GM19438 (cell line): Measurements from ENCODE around the gene SPHK1.
"Not testable (repeated sequence)": the region's sequence is repeated elsewhere in the genome, so short reads cannot be mapped to it uniquely, and the experiment has no call there.

ENCODE experiments used
- ATAC-seq: cut with Tn5 transposase; IDR thresholded peaks from one replicate; pipeline ENCODE4 v1.9.1; 2021; ENCODE audit warnings: low read depth; ENCODE audit not compliant: unreplicated experiment

The SPHK1 gene, protein sequence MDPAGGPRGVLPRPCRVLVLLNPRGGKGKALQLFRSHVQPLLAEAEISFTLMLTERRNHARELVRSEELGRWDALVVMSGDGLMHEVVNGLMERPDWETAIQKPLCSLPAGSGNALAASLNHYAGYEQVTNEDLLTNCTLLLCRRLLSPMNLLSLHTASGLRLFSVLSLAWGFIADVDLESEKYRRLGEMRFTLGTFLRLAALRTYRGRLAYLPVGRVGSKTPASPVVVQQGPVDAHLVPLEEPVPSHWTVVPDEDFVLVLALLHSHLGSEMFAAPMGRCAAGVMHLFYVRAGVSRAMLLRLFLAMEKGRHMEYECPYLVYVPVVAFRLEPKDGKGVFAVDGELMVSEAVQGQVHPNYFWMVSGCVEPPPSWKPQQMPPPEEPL

DNA sequence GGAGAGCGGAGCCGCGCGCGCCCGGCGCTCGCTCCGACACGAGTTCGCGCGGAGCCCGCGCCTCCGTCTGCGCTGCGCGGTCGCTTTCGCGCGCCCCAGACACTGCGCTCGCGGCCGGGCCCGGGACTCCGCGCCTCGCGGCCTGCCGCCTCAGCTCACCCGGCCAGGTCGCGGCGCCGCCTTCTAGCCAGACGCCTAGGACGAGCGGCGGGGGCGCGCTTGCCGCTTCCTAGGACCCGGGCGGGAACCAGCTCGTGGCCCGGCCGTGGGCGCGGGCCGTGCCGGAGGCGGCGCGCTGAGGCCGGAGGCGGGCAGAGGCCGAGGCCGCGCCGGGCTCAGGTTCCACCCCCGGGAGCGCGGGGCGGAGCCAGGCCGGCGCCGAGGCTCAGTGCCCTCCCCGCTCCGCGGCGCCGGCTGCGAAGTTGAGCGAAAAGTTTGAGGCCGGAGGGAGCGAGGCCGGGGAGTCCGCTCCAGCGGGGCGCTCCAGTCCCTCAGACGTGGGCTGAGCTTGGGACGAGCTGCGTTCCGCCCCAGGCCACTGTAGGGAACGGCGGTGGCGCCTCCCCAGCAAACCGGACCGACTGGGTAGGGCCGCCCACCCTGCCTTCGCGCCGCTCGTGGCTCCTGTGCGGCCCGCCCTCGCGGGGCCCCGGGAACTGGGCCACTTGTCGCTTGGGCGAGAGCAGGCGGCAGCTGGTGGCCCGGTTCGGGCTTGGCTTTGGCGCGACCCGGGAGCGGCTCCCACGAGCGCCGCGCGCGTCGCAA is at the start of gene SPHK1:
SPHK1 (plus strand) TSS at position 388 of the 765 bp plus-strand sequence. CDS start 1,036 bp downstream, outside the sequence.
- peak; percentile 45 for ATAC-seq

DNA sequence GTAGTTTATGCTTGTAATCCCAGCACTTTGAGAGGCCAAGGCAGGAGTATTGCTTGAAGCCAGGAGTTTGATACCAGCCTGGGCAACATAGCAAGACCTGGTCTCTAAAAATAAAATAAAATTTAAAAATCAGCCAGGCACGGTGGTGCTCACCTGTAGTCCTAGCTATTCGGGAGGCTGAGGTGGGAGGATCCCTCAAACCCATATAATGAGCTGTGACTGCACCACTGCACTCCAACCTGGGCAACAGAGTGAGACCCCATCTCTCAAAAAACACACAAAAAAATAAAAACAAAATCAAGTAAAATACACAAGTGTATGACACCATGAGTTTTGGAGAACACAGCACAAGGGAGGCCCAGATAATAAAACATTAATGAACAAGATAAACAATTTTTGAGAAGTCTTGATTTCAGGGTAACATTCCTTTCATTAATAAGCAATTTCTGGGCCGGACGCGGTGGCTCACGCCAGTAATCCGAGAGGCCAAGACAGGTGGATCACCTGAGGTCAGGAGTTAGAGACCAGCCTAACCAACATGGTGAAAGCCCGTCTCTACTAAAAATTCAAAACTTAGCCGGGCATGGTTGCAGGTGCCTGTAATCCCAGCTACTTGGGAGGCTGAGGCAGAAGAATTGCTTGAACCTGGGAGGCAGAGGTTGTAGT is 48.6 kb upstream of the SPHK1 start:
- no peak for ATAC-seq

GRCh38 chr17:76336756-76337412 is 47.5 kb upstream of the SPHK1 start:
- no peak for ATAC-seq

GRCh38 chr17:76337413-76337777 is 47.0 kb upstream of the SPHK1 start:
- no peak for ATAC-seq

DNA sequence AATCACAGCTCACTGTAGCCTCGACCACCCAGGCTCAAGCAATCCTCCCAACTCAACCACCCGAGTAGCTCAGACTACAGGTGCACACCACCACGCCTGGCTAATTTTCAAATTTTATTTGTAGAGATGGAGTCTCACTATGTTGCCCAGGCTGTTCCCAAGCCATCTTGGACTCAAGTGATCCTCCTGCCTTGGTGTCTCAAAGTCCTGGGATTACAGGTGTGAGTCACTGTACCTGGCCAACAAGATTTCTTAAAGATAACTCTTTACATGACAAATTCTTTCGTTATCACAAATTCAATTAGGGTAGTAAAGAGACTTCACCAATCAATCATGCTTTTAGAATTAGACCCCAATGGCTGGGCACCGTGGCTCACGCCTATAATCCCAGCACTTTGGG is 43.1 kb upstream of the SPHK1 start:
- no peak for ATAC-seq

GRCh38 chr17:76343106-76343505 is 41.3 kb upstream of the SPHK1 start:
- ATAC-seq, result no peak

DNA sequence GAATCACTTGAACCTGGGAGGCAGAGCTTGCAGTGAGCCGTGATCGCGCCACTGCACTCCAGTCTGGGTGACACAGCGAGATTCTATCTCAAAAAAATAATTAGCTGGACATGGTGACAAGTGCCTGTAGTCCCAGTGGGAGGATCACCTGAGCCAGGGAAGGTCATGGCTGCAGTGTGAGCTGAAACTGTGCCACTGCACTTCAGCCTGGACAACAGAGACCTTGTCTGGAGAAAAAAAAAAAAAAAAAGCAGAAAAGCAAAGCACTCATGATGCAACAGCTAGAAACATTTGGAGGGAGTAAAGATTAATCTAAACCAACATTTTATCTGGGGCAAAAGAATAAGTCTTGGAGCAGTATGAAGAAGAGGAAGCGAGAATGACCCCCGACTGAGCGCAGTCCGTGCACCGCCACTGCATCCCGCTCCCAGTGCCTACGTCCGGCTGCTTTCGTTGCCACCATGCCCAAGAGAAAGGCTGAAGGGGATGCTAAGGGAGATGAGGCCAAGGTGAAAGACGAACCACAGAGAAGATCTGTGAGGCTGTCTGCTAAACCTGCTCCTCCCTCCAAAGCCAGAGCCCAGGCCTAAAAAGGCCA is 38.9 kb upstream of the SPHK1 start:
- no peak for ATAC-seq

DNA sequence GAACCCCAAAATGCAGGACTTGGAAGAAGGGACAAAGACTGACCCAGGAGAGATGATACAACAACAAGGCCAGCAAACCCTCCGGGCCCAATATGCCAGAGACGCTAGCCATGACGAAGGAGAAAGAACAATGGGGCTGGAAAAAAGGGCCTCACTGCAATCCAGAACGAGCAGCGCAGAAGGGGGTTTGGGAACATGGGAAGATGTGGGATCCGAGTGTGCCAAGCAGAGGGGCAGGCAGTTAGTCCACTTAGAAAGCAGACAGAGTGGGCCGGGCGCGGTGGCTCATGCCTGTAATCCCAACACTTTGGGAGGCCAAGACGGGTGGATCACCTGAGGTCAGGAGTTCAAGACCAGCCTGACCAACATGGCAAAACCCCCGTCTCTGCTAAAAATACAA is 37.5 kb upstream of the SPHK1 start:
- ATAC-seq, result not testable (repeated sequence)

- no peak for ATAC-seq
Observed at GRCh38 chr17:76350463-76350862, 33.9 kb upstream of the SPHK1 start.

DNA sequence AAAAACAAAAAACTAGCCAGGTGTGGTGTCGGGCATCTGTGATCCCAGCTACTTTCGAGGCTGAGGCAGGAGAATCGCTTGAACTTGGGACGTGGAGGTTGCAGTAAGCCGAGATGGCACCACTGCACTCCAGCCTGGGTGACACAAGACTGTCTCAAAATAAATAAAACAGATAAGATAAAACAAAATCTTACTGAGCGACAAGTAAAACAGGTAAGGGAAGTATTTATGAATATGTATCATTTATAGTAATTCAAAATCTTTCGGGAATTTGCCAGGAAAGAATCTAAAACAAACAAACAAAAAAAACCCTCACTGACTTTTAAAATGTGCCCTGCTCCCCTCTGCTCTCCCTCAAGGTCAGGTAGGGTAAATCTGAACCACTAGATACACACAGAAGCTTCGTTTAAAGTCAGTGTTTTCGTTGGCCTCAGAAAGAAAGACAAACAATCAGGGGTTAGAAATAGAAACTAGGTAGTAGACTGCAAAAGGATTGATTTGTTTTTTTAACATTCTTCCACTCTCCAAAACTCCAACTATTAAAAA is 32.8 kb upstream of the SPHK1 start:
- no peak for ATAC-seq

GRCh38 chr17:76353004-76353598 is 31.3 kb upstream of the SPHK1 start:
- peak; percentile 20 for ATAC-seq

- peak; percentile 83 for ATAC-seq
Observed at GRCh38 chr17:76353599-76354316, 30.7 kb upstream of the SPHK1 start, which contains the start of gene PRPSAP1. PRPSAP1 (minus strand) TSS chr17:76353916; CDS start chr17:76353703, 213 bp downstream.

DNA sequence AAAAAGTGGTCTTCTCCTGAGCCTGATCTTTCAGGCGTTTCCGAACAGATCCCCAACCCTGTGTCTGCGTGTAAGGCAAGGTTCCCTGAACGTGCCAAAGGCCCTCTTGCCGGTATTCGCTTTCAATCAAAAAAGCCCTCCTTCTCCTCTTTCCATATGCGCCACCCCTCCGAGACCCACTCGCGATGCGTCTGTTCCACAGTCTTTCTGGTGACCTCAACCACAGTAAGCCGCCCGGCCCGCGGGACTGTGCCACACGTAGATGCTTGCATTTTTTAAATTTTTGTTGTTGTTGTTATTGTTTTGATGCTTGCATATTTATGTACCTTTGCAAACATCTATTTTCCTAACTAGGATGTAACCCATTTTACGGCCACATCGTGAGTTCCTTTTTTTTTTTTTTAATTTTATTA is 30.1 kb upstream of the SPHK1 start:
- ATAC-seq, result no peak

DNA sequence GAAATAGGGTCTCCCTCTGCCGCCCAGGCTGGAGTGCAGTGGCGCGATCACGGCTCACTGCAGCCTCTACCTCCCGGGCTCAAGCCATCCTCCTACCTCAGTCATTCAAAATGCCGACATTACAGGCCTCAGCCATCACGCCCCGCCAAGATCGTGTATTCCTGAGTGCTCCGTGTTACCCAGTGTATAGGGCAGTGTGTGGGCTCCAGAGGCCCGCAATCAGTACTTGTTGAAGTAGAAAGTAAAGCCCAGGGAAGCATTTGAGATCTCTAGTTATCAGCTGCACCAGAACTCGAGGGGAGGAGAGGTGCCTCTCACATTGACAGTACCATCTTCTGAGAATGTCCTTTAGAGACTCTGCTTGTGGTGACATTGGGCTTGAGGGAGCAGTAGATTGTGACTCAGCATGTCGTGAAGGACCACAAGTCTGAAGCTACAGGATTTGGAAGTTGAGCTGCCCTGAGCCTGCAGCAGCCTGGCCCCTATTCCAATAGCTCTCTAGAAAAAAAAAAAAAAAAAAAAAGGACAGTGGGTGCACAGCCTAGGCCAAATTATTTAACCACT is 29.6 kb upstream of the SPHK1 start:
- ATAC-seq, result no peak

DNA sequence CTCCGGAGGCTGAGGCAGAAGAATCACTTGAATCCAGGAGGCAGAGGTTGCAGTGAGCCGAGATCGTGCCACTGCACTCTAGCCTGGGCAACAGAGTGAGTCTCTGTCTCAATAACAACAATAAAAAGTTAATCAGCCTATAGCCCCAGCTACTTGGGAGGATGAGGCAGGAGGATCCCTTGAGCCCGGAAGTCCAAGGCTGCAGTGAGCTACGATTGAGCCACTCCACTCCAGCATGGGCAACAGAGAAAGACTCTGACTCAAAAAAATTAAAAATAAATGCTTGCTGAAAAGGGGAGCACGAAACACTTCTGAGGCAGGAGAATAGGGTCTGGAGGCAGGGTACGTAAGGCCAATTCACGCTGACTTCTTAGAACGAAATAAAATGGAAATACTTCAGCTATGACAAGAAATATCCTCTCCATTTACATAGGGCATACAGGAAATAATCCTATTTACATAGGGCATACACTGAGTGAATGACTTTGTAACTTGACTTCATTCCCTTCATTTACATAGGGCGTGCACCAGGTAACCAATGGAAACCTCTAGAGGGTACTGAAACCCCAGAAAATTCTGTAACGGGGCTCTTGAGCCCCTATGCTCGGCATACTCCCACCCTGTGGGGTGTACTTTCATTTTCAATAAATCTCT is 27.5 kb upstream of the SPHK1 start:
- no peak for ATAC-seq

GRCh38 chr17:76357597-76358158 is 26.7 kb upstream of the SPHK1 start:
- no peak for ATAC-seq

DNA sequence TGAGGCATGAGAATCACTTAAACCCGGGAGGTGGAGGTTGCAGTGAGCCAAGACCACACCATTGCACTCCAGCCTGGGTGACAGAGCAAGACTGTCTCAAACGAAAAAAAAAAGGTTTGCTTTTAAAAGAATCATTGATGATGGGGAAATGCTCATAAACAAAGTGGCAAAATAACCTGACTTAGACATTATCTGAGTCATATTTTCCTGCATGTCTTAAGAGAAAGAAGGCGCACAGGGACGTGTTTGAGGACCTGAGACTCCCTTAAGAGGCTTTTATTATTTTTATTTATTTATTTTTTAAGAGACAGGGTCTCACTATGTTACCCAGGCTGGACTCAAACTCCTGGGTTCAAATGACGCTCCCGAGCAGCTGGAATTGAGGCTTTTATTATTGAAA is 25.0 kb upstream of the SPHK1 start:
- ATAC-seq, result no peak

DNA sequence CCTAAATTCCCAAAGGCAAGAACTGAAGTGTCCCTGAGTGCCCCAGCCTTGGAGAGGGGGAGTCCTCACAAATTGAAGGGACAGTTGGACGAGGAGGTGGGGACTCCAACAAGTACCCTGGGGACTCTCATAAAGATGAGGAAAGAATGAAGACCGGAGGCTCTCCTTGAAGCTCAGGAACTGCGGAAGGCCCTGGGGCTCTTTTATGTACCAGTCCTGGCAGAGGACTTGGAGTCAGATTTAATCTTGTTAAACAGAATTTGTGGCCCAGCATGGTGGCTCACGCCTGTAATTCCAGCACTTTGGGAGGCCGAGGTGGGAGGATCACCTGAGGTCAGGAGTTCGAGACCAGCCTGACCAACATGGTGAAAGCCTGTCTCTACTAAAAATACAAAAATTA is 24.6 kb upstream of the SPHK1 start:
- ATAC-seq, result not testable (repeated sequence)
